ENCODE data around the gene KLHL22.

KLHL22 gene

DNA sequence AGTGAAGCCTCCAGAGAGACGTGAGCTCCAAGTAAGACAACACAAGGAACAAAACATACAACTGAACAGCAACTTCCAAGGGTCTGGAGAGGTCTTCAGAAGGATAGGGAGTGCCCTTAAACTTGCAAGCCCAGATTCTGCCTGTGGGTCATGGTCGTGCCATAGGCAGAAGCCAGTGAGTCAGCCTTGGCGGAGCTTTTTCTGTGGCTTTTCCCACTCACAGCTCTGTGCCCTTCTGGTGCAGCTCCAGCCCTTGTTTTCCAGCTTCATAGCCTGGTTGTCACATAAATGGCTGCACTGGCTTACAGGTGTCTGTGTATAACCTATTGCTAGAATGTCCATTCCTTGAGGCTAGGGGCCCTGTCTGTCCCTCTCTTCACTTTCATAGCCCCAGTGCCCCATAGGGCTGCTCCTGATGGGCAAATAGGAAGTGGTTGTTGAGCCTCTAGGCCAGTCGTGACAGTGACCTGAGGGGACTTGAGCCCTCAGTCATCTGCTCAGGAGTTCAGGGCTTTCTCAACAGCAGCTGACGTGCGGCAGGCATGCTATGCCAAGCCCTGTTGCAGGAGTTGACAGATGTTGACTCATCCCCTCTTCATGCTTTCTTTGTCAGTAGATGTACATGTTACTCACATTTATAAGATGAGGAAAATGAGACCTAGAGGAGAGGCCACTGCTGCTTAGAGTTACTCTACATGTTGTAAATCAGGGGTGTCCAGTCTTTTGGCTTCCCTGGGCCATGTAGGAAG lies 19.2 kb upstream of the KLHL22 start:
- no peaks in the 10 kb centered on the region for H3K9me2 ChIP-seq (replicated peaks; ENCODE audit: insufficient read depth, low read length)
- TF ChIP-seq EZH2phosphoT487 (IDR thresholded peaks at IDR 0.05; ENCODE audit: low read length) (no peak), EZH2 (optimal IDR thresholded peaks at IDR 0.05; ENCODE audit: low read depth, low read length) (no peak)
- TF ChIP-seq, protein P1, sequence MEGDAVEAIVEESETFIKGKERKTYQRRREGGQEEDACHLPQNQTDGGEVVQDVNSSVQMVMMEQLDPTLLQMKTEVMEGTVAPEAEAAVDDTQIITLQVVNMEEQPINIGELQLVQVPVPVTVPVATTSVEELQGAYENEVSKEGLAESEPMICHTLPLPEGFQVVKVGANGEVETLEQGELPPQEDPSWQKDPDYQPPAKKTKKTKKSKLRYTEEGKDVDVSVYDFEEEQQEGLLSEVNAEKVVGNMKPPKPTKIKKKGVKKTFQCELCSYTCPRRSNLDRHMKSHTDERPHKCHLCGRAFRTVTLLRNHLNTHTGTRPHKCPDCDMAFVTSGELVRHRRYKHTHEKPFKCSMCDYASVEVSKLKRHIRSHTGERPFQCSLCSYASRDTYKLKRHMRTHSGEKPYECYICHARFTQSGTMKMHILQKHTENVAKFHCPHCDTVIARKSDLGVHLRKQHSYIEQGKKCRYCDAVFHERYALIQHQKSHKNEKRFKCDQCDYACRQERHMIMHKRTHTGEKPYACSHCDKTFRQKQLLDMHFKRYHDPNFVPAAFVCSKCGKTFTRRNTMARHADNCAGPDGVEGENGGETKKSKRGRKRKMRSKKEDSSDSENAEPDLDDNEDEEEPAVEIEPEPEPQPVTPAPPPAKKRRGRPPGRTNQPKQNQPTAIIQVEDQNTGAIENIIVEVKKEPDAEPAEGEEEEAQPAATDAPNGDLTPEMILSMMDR (IDR thresholded peaks at IDR 0.05; ENCODE audit: low read length), result no peak
- no peak overlapping the region for H3K4me2 ChIP-seq (ENCODE audit: low read depth, low read length)
- no peaks in the 10 kb centered on the region for H3K27me3 ChIP-seq (replicated peaks; ENCODE audit: insufficient read depth, low read length)
- no peaks in the 10 kb centered on the region for H3F3A ChIP-seq (ENCODE audit: insufficient read depth, low read length)
- peaks cover 59% of the 10 kb centered on the region for H4K20me1 ChIP-seq (ENCODE audit: insufficient read depth, low read length)
- no peak for DNase-seq
- H3K4me1 ChIP-seq (ENCODE audit: low read length), result peaks cover 2% of the 10 kb centered on the region
- H2AFZ ChIP-seq (ENCODE audit: low read length), result no peak overlapping the region
- no peak overlapping the region for H3K27ac ChIP-seq (ENCODE audit: low read length)
- H3K79me2 ChIP-seq (ENCODE audit: low read length), result peaks cover 95% of the 10 kb centered on the region
- H3K9ac ChIP-seq (ENCODE audit: low read length), result no peak overlapping the region
- no peaks in the 10 kb centered on the region for H3K9me3 ChIP-seq (replicated peaks; ENCODE audit: insufficient read depth, low read length)
- no peak overlapping the region for H3K4me3 ChIP-seq (ENCODE audit: low read length)
- H3K36me3 ChIP-seq (replicated peaks; ENCODE audit: insufficient read depth, low read length), result 0 out of 2 replicates have a peak, but pooled peaks cover 2% of the 10 kb centered on the region

DNA sequence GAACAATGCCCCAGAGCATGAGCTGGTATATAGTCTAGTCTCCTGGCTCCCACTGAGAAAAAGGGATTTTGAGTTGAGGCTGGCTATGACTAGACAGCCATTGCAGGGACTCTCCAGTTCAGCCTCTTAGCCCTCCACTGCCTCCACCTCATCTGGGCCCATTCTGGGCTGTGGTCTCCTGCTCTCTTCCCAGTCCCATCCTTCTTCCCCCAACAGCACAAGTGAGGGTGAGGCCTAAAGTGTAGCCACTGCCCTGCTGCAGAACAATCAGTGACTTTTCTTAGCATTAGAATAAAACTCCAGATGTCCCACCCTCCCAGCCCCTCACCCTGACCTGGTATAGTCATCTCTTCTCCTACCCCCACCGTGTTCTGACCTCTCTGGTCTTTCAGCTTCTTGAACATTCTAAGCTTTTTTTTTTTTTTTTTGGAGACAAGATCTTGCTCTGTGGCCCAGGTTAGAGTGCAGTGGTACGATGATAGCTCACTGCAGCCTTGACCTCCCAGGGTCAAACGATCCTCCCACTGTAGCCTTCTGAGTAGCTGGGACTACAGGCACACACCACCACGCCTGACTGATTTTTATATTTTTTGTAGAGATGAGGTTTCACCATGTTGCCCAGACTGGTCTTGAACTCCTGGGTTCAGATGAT lies 16.1 kb upstream of the KLHL22 start:
- H3K4me2 ChIP-seq (ENCODE audit: low read depth, low read length), result no peak overlapping the region
- H3K27me3 ChIP-seq (replicated peaks; ENCODE audit: insufficient read depth, low read length), result no peaks in the 10 kb centered on the region
- no peak for DNase-seq
- H3K4me1 ChIP-seq (ENCODE audit: low read length), result peaks cover 17% of the 10 kb centered on the region
- no peaks in the 10 kb centered on the region for H3K36me3 ChIP-seq (replicated peaks; ENCODE audit: insufficient read depth, low read length)
- H3K27ac ChIP-seq (ENCODE audit: low read length), result no peak overlapping the region
- peaks cover 89% of the 10 kb centered on the region for H3K79me2 ChIP-seq (ENCODE audit: low read length)
- no peak overlapping the region for H2AFZ ChIP-seq (ENCODE audit: low read length)
- no peaks in the 10 kb centered on the region for H3K9me3 ChIP-seq (replicated peaks; ENCODE audit: insufficient read depth, low read length)
- H3K4me3 ChIP-seq (ENCODE audit: low read length), result no peak overlapping the region
- H3K9me2 ChIP-seq (replicated peaks; ENCODE audit: insufficient read depth, low read length), result no peaks in the 10 kb centered on the region
- no peak overlapping the region for H3K9ac ChIP-seq (ENCODE audit: low read length)
- peaks cover 13% of the 10 kb centered on the region for H3F3A ChIP-seq (ENCODE audit: insufficient read depth, low read length)
- TF ChIP-seq, protein P1 (IDR thresholded peaks at IDR 0.05; ENCODE audit: low read length), result no peak
- TF ChIP-seq EZH2phosphoT487 (IDR thresholded peaks at IDR 0.05; ENCODE audit: low read length), result no peak
- TF ChIP-seq EZH2 (optimal IDR thresholded peaks at IDR 0.05; ENCODE audit: low read depth, low read length), result no peak
- H4K20me1 ChIP-seq (ENCODE audit: insufficient read depth, low read length), result peaks cover 41% of the 10 kb centered on the region

DNA sequence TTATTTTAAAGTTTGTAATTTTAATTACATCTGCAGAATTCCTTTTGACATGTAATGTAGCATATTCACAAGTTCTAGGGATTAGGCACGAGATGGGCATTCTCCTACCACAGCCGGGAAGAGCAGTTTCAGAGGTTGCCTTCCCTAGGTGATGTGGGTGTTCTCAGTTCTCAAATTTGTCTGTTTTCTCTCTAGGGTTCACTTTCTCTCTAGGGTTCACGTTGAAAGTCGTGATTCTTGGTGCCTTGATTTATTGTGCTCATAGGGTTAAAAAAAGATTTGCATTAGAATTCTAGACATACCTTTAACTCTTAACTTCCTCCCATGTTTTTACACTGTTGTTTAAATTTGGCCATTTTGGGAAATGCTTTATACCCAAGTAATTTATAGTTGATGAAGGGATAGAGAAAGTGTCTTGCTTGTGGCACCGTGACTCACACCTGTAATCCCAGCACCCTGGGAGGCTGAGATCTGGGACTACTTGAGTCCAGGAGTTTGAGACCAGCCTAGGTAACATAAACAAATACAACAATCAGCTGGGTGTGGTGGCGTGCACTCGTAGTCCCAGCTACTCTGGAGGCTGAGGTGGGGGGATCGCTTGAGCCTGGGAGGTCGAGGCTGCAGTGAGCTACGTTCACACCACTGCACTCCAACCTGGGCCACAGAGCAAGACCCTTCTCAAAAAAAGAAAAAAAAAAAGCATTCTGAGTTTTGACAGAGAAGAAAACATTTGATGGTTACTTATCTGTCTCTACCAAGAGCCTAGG lies 15.4 kb upstream of the KLHL22 start:
- H3K4me2 ChIP-seq (ENCODE audit: low read depth, low read length), result no peak overlapping the region

More for the DNA sequence above, 15.4 kb upstream of the KLHL22 start:
- H3K4me1 ChIP-seq (ENCODE audit: low read length), result peaks cover 17% of the 10 kb centered on the region
- no peaks in the 10 kb centered on the region for H3K9me3 ChIP-seq (replicated peaks; ENCODE audit: insufficient read depth, low read length)
- peaks cover 37% of the 10 kb centered on the region for H4K20me1 ChIP-seq (ENCODE audit: insufficient read depth, low read length)
- H3K27me3 ChIP-seq (replicated peaks; ENCODE audit: insufficient read depth, low read length), result no peaks in the 10 kb centered on the region
- DNase-seq, result no peak
- TF ChIP-seq, protein P1 (IDR thresholded peaks at IDR 0.05; ENCODE audit: low read length), result no peak
- TF ChIP-seq EZH2phosphoT487 (IDR thresholded peaks at IDR 0.05; ENCODE audit: low read length) (no peak), EZH2 (optimal IDR thresholded peaks at IDR 0.05; ENCODE audit: low read depth, low read length) (no peak)
- no peak overlapping the region for H3K4me3 ChIP-seq (ENCODE audit: low read length)
- peaks cover 84% of the 10 kb centered on the region for H3K79me2 ChIP-seq (ENCODE audit: low read length)
- no peaks in the 10 kb centered on the region for H3K9me2 ChIP-seq (replicated peaks; ENCODE audit: insufficient read depth, low read length)
- H3K9ac ChIP-seq (ENCODE audit: low read length), result no peak overlapping the region
- H3K27ac ChIP-seq (ENCODE audit: low read length), result no peak overlapping the region
- no peaks in the 10 kb centered on the region for H3K36me3 ChIP-seq (replicated peaks; ENCODE audit: insufficient read depth, low read length)
- no peak overlapping the region for H2AFZ ChIP-seq (ENCODE audit: low read length)
- peaks cover 13% of the 10 kb centered on the region for H3F3A ChIP-seq (ENCODE audit: insufficient read depth, low read length)
